ENCODE data around the gene KATNB1.

The KATNB1 gene

GRCh38 chr16:57735755-57736418 is at the start of gene KATNB1:
KATNB1 (plus strand) TSS chr16:57735770; CDS start chr16:57737244, 1,474 bp downstream.
- peak; percentile 15 for DNase-seq

GRCh38 chr16:57686577-57686976 is 49.0 kb upstream of the KATNB1 start:
- no peak for DNase-seq

- DNase-seq = no peak
Measured at GRCh38 chr16:57687363-57687929, 48.1 kb upstream of the KATNB1 start.

GRCh38 chr16:57688487-57688986 is 47.0 kb upstream of the KATNB1 start:
- no peak for DNase-seq

- no peak for DNase-seq
Measured at GRCh38 chr16:57688987-57689761, 46.4 kb upstream of the KATNB1 start.

- DNase-seq = no peak
Measured at GRCh38 chr16:57689762-57690558, 45.6 kb upstream of the KATNB1 start.

- no peak for DNase-seq
Measured at GRCh38 chr16:57690782-57691471, 44.6 kb upstream of the KATNB1 start.

GRCh38 chr16:57692636-57693035 is 42.9 kb upstream of the KATNB1 start:
- no peak for DNase-seq

GRCh38 chr16:57693550-57693949 is 42.0 kb upstream of the KATNB1 start:
- no peak for DNase-seq

- DNase-seq = no peak
Measured at GRCh38 chr16:57694231-57694724, 41.3 kb upstream of the KATNB1 start.

GRCh38 chr16:57694725-57695679 is 40.6 kb upstream of the KATNB1 start, which contains the start of gene DRC7:
DRC7 (plus strand) TSS chr16:57694806; CDS start chr16:57697950, 3,144 bp downstream.
- DNase-seq = peak; percentile 53

- DNase-seq = no peak
Measured at GRCh38 chr16:57695680-57696069, 39.9 kb upstream of the KATNB1 start.

GRCh38 chr16:57696240-57696639 is 39.3 kb upstream of the KATNB1 start:
- no peak for DNase-seq

GRCh38 chr16:57697896-57698537 is 37.6 kb upstream of the KATNB1 start:
- no peak for DNase-seq

- no peak for DNase-seq
Measured at GRCh38 chr16:57698812-57699405, 36.7 kb upstream of the KATNB1 start.

GRCh38 chr16:57699481-57699880 is 36.1 kb upstream of the KATNB1 start:
- no peak for DNase-seq

- no peak for DNase-seq
Measured at GRCh38 chr16:57699899-57700298, 35.7 kb upstream of the KATNB1 start.

GRCh38 chr16:57700781-57701551 is 34.6 kb upstream of the KATNB1 start:
- DNase-seq = no peak

GRCh38 chr16:57701759-57702371 is 33.7 kb upstream of the KATNB1 start:
- DNase-seq = no peak

Data from NCI-H146 (cell line).